GM23248 (cell line): ENCODE measurements around the gene MLF2. TPM values are rescaled to one million over a fixed set of nuclear protein-coding genes. Genes with fewer than 3 reads are reported as not detected.

ENCODE experiments used
- DNase-seq: peaks from one replicate; pipeline ENCODE4 v3.0.0-alpha.2; 2015
- H2AFZ ChIP-seq: fragments of 200-600 bp; sonication (generic); 2 replicates; pipeline ENCODE4 v1.6.1; 2016; ENCODE audit warnings: antibody characterized with exemption
- H3F3A ChIP-seq: fragments of 200-600 bp; sonication (generic); 2 replicates; pipeline ENCODE4 v1.6.1; 2016; ENCODE audit warnings: mild to moderate bottlenecking, antibody characterized with exemption, mixed run types; ENCODE audit not compliant: insufficient read depth
- H3K27ac ChIP-seq: fragments of 200-600 bp; sonication (generic); 2 replicates; pipeline ENCODE4 v1.5.1; 2016; ENCODE audit warnings: mild to moderate bottlenecking
- H3K27me3 ChIP-seq: fragments of 200-600 bp; sonication (generic); replicated peaks from 2 replicates; pipeline ENCODE4 v1.6.1; 2016; ENCODE audit warnings: mild to moderate bottlenecking; ENCODE audit not compliant: insufficient read depth
- H3K36me3 ChIP-seq: fragments of 200-600 bp; sonication (generic); 2 replicates; pipeline ENCODE4 v1.6.1; 2016; ENCODE audit warnings: low read depth, mild to moderate bottlenecking
- H3K4me1 ChIP-seq: fragments of 200-600 bp; sonication (generic); 2 replicates; pipeline ENCODE4 v1.6.1; 2016; ENCODE audit warnings: mild to moderate bottlenecking; ENCODE audit not compliant: insufficient read depth
- H3K4me2 ChIP-seq: fragments of 200-600 bp; sonication (generic); one replicate; pipeline ENCODE4 v1.6.1; 2016; ENCODE audit warnings: mild to moderate bottlenecking; ENCODE audit not compliant: unreplicated experiment
- H3K4me3 ChIP-seq: fragments of 200-600 bp; sonication (generic); 2 replicates; pipeline ENCODE4 v1.5.1; 2016; ENCODE audit warnings: mild to moderate bottlenecking
- H3K79me2 ChIP-seq: fragments of 200-600 bp; sonication (generic); 2 replicates; pipeline ENCODE4 v1.6.1; 2016; ENCODE audit warnings: mild to moderate bottlenecking; ENCODE audit not compliant: insufficient read depth
- H3K9ac ChIP-seq: fragments of 200-600 bp; sonication (generic); 2 replicates; pipeline ENCODE4 v1.6.1; 2016; ENCODE audit warnings: mild to moderate bottlenecking
- H3K9me2 ChIP-seq: fragments of 200-600 bp; sonication (generic); 2 replicates; pipeline ENCODE4 v1.6.1; 2016; ENCODE audit warnings: mixed run types, mild to moderate bottlenecking, moderate library complexity; ENCODE audit not compliant: insufficient read depth
- H3K9me3 ChIP-seq: fragments of 200-600 bp; sonication (generic); one replicate; pipeline ENCODE4 v1.6.1; 2017; ENCODE audit warnings: low read depth
- H4K20me1 ChIP-seq: fragments of 200-600 bp; sonication (generic); 2 replicates; pipeline ENCODE4 v1.6.0; 2016; ENCODE audit not compliant: insufficient read depth
- EZH2 ChIP-seq: fragments of 200-600 bp; sonication (generic); IDR thresholded peaks from 2 replicates; pipeline ENCODE4 v1.6.1; 2018; ENCODE audit warnings: antibody characterized with exemption, mild to moderate bottlenecking; ENCODE audit not compliant: insufficient read depth, poor library complexity, severe bottlenecking
- EZH2phosphoT487 ChIP-seq: fragments of 200-600 bp; sonication (generic); IDR thresholded peaks from 2 replicates; pipeline ENCODE4 v1.6.1; 2018; ENCODE audit warnings: antibody characterized with exemption, moderate library complexity, mild to moderate bottlenecking, low read depth; ENCODE audit not compliant: insufficient read depth
- WGBS, 2 experiments: methylation state at CpG; one replicate each; pipeline ENCODE4 v1.1.6; 2015 to 2017; ENCODE audit warnings: low lambda C conversion rate in 2 of 2, low coverage in 1 of 2; ENCODE audit errors: missing lambda C conversion rate in 2 of 2; 5-methylcytosine and 5-hydroxymethylcytosine counted together
- in situ Hi-C: fragments of 300-500 bp; cut with MboI; formaldehyde crosslinking; loops from 2 replicates; pipeline ENCODE4 v1.15.0; 2020
- polyA plus RNA-seq: library from polyadenylated mRNA; unstranded; fragments of >200 nt; fragmentation: Nextera tagmentation; extraction: Ambion mirVana; gene quantifications from 2 replicates; pipeline ENCODE4 v1.2.1, GENCODE V29; 2016
- total RNA-seq: library from RNA; depleted of rRNA; stranded (reverse); fragments of >200 nt; shearing (Covaris generic); gene quantifications from 2 replicates; pipeline ENCODE4 v1.2.3, GENCODE V29; 2014

Gene MLF2
- total and polyA plus RNA-seq, 2 experiments from 2014 or later, result 313 to 386 TPM

DNA sequence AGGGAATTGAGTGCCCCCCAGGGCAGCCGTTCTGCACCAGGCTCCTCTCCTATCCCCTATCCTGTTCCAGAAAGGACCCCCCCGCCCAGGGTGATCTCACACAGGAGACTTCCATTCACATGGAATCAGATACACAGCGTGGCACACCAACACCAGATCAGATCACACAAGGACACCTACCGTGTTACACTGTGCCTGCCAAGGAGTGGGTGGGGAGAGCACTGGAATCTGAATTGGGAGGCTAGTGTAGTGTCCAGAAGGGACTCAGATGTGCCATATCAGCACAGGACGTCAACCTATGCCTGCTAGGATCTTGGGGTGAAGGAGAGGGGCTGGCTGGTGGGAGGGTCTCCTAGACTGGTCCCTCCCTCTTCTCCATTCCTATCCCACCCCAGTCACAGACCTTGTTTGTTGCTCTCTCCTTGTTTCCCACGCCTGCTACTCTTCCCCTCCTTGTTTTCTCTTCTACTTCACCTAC lies 15.5 kb upstream of the MLF2 start:
- Histone ChIP-seq H2AFZ (no peak overlapping the region), H4K20me1 (peaks cover 9% of the 10 kb centered on the region; the same call in 1 of the 2 replicates), H3F3A (peaks cover 35% of the 10 kb centered on the region), H3K4me2 (peak overlapping the region; percentile 80), H3K27ac (peak overlapping the region; percentile 64; the same call in 1 of the 2 replicates), H3K27me3 (no peaks in the 10 kb centered on the region), H3K79me2 (peaks cover 33% of the 10 kb centered on the region), H3K9ac (peak overlapping the region; percentile 90), H3K9me3 (no peaks in the 10 kb centered on the region), H3K36me3 (peaks cover 7% of the 10 kb centered on the region; the same call in 1 of the 2 replicates), H3K9me2 (no peaks in the 10 kb centered on the region), H3K4me1 (peaks cover 30% of the 10 kb centered on the region), H3K4me3 (peak overlapping the region; percentile 98)
- peak; percentile 45 for DNase-seq
- WGBS, 2 experiments, result 43 to 50% methylated on average over 6 of the region's 6 CpGs
- in situ Hi-C loops, result no loop called here
- no peak for TF ChIP-seq EZH2
- TF ChIP-seq EZH2phosphoT487, result no peak

DNA sequence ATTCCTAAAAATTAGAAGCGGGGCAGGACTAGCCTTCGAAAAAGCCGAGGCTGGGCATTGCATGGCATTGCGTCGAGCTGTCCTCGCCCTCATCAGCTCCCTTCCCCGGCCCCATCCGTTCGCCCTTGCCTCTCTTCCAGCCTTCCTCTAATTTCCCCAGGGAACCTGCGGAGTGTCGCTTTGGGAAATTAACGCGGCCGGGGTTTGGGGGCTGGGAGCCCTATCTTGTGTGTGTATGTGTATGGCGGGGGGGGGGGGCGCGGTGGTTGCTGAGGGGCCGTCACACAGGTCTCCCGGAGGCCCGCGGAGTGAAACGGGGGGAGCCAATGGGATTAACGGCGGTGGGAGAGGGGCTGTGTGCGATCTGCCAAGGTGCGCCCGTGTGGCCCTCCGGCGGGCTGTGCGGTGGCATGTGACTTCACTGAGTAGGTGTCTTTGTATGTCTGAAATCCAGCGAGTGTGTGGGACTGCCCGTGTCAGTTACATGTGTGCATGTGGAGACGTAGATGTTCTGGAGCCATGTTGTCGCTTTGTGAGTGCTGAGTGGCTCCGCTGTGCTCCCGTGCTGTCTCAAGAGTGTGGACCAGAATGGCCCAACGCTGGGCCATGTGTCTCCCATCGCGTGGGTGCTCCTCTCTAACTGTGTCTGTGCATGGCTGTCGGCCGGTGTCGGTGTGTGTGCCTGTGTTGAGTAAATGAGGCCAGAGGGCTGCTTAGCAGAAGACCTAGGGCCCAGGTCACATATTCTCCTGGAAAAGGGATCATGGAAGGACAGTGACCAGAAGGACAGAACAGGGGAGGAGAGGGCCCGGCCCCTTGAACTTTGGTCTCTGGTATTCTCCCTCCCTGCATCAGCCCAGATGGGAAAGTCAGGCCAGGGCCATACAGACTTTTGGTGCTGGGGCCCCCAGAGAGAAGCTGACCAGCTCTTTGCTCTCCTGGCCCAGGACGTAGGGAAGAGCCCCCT lies 14.7 kb upstream of the MLF2 start:
- H3K36me3 ChIP-seq, result peaks cover 7% of the 10 kb centered on the region; the same call in 1 of the 2 replicates
- DNase-seq, result peak; percentile 70
- peaks cover 9% of the 10 kb centered on the region; the same call in 1 of the 2 replicates for H4K20me1 ChIP-seq

DNA sequence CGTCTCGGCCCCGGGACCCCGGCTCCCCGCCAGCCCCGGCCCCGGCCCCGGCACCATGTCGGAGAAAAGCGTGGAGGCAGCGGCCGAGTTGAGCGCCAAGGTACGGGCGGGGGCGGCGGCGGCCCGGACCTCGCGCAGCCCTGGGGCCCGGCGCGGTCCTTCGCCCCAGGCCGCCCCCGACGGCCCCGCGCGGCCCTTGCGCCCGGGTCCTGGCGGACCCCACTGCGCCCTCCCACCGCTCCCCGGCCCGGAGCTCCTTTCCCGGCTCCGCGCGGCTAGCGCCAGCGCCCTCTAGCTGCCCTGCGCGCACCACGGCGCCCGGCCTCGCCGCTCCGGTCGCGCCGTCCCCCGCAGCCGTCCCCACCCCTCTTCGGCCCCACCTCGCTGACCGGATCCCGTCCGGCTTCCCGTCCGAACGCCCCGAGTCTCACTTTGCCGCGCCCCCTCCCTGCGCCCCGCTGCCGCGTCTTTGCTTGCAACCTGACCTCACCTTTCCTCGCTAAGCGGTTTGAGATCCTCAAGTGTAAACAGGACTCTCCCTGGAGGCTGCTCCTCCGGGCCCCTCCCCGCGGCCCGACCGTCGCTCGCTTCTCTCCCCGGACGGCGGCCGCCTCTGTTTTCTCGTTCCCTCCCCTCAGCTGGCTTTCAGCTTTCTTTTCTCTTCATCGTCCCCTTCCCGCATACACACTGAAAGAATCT lies 13.9 kb upstream of the MLF2 start:
- in situ Hi-C loops, result no loop called here
- peak overlapping the region; percentile 90 for H3K9ac ChIP-seq

More for the DNA sequence above, 14.7 kb upstream of the MLF2 start:
- Histone ChIP-seq H3K9me2 (no peaks in the 10 kb centered on the region), H3K4me2 (peak overlapping the region; percentile 80), H3K79me2 (peaks cover 33% of the 10 kb centered on the region), H3K9ac (peak overlapping the region; percentile 90), H3K4me3 (peak overlapping the region; percentile 98), H3K27me3 (no peaks in the 10 kb centered on the region), H3K9me3 (no peaks in the 10 kb centered on the region), H3K27ac (peak overlapping the region; percentile 64), H2AFZ (peak overlapping the region; percentile 77), H3F3A (peaks cover 42% of the 10 kb centered on the region), H3K4me1 (peaks cover 37% of the 10 kb centered on the region)
- in situ Hi-C loops, result no loop called here
- TF ChIP-seq EZH2 (no peak), EZH2phosphoT487 (no peak)
- WGBS, 2 experiments, result 6 to 7% methylated on average over 30 to 43 of the region's 44 CpGs

More for the DNA sequence above, 13.9 kb upstream of the MLF2 start:
- peak overlapping the region; percentile 98 for H3K4me3 ChIP-seq
- peaks cover 40% of the 10 kb centered on the region for H3F3A ChIP-seq
- peaks cover 9% of the 10 kb centered on the region; the same call in 1 of the 2 replicates for H4K20me1 ChIP-seq
- H3K4me2 ChIP-seq, result peak overlapping the region; percentile 80
- 1% methylated on average over 19 to 69 of the region's 88 CpGs for WGBS, 2 experiments
- DNase-seq, result peak; percentile 90
- H2AFZ ChIP-seq, result peak overlapping the region; percentile 77
- H3K79me2 ChIP-seq, result peaks cover 33% of the 10 kb centered on the region
- peak overlapping the region; percentile 64 for H3K27ac ChIP-seq
- no peaks in the 10 kb centered on the region for H3K27me3 ChIP-seq
- H3K9me2 ChIP-seq, result no peaks in the 10 kb centered on the region
- H3K9me3 ChIP-seq, result no peaks in the 10 kb centered on the region
- no peak for TF ChIP-seq EZH2
- no peak for TF ChIP-seq EZH2phosphoT487
- H3K36me3 ChIP-seq, result peaks cover 7% of the 10 kb centered on the region; the same call in 1 of the 2 replicates
- peaks cover 37% of the 10 kb centered on the region for H3K4me1 ChIP-seq
